NCI-H2081 treated with DMSO at 0.1 percent for 48 hours (cell line): ENCODE measurements around the gene NKD2.
"Not testable (repeated sequence)": the region's sequence is repeated elsewhere in the genome, so short reads cannot be mapped to it uniquely, and the experiment has no call there.

Experiments
- DNase-seq: peaks from one replicate; lab custom pipeline; 2025; lab: John Stamatoyannopoulos, UW

NKD2 gene

GRCh38 chr5:1069720-1070088, 61.1 kb downstream of the NKD2 start:
- DNase-seq, result no peak

- no peak for DNase-seq
These were observed 64.9 kb downstream of the NKD2 start for GRCh38 chr5:1073239-1074102.

DNA sequence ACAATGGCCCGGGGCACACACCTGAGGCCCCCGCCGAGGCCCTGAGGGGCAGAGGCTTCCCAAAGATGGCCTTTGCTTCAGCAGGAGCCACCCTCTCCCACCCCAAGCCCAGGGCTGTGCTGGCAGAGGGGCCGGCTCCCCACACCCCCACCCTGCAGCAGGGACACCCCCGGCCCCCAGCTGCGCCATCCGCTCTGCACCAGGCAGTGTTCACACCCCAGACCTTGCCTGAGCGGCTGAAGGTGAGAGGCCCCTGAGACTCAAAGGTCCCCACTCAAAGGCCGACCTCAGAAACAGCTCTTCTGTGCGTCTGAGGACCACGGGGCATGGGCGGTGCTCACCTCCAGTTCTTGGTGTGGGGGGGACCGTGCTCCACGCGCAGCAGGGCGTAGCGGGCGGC, 65.6 kb downstream of the NKD2 start:
- DNase-seq, result no peak

DNA sequence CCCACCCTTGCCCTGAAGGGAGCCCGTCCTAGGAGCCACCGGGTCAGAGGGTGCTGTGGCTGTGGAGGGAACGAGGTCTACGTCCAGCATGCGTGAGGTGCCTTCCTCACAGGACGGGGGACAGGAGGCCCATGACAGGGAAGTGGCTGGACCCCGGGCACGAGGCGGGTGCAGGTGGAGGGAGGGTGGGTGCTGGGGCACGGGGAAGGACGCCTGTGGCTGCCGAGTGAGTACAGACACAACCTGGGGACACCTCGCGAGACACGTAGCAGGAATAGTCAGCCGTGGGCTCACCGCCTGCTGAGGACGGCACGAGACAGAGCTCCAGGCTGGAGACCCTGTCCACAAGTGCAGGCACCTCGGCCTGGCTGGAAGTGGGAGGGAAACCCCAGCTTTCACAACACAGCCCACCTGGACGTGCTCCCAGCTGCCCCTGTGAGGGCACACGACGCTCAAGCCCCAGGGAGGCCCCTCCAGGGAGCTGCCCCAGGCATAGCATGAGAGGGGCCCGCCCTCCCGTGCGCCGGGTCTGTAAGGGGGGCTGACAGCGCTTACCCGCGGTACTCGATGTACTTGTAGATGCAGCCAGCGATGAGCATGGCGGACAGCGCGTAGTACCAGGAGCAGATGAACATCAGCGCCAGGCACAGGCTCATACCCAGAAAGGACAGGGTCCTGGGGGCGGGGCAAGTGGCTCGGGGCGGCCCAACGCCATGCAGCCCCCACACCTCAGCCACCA, 66.4 kb downstream of the NKD2 start:
- no peak for DNase-seq

DNA sequence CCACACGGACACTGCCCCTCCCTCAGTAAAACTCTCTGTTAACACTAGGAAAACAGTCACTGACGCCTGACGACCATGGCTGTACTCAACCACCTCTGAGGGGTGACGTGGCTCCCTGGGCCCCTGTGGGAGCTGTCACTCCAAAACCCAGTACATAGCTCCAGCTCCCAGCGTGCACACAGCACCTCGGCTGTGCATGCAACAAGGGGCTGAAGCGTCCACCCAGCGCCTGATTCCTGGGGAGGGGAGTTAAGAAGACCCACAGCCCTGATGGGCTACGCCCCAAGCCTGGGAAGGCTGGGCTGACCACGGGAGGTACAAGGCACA, 66.9 kb downstream of the NKD2 start:
- no peak for DNase-seq

GRCh38 chr5:1075931-1076330, 67.3 kb downstream of the NKD2 start:
- no peak for DNase-seq

GRCh38 chr5:1076406-1076805, 67.8 kb downstream of the NKD2 start:
- DNase-seq, result no peak

DNA sequence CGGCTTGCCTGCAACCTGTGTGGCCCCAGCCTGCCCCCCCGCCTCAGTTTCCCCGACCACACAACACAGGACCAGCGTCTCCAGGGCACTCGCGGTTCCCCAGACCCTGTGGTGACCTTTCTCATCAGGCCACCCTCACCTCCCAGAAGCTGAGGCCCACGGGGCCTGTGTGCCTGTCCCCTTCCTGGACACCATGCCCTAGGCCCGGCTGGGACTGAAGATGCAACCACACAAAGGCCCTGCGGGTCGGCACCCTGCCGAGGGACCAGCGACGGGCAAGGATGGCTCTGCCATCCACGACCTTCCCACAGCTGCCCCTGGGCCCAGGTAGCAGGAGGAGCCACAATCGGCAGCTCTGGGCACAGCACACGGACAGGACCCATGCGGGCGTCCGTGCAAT, 68.4 kb downstream of the NKD2 start:
- no peak for DNase-seq

GRCh38 chr5:1077491-1078020, 69.0 kb downstream of the NKD2 start:
- no peak for DNase-seq

DNA sequence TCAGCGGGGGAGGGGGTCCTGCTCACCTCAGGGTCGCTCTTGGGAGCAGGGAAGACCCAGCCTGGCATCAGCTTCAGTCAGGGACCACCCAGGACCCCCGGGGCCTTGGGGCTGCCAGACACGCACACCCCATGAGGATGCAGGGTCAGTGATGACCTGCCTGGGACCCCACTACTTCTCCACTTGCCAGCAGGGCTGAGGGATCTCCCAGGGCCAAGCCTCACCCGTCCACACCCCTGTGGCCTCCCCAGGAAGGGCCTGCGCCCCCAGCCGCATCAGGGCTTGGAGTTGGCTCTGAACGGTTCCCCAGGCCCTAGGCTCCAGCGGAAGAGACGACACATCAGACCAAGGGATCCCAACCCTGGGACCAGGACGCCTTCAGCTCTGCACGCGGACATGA, 69.6 kb downstream of the NKD2 start:
- DNase-seq, result no peak

DNA sequence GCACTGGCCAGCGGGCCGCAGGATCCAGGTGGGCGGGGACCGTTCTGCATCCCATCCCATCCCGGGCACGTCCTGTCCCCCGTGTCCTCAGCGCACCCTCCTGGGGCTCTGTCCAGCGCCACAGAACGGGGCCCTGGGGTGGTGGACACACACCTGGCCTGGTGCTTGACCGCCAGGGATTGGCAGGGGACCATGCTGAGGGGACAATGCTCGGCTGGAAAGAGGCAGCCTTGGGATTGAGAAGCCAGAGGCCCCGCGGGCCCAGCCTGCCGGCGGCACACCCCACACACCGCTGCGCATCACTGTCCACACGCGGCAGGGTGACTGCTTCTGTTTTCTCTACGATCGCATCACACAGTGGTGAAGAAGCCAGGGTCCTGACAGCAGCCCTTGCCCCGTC, 70.2 kb downstream of the NKD2 start:
- no peak for DNase-seq

- DNase-seq, result no peak
These were observed 70.9 kb downstream of the NKD2 start for GRCh38 chr5:1079486-1079885.

DNA sequence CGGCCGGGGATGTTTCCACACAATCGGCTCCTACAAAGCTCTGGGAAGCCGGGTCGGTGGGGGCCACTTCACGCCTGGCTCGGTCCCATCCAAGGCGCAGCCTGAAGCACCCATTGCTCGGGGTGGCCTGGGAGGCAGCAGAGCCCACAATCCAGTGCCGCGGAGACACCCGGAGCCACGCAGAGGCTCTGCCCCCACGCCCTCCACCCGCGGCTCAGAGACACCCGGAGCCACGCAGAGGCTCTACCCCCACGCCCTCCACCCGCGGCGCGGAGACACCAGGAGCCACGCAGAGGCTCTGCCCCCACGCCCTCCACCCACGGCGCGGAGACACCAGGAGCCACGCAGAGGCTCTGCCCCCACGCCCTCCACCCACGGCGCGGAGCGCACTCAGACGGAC, 71.4 kb downstream of the NKD2 start:
- DNase-seq, result no peak

DNA sequence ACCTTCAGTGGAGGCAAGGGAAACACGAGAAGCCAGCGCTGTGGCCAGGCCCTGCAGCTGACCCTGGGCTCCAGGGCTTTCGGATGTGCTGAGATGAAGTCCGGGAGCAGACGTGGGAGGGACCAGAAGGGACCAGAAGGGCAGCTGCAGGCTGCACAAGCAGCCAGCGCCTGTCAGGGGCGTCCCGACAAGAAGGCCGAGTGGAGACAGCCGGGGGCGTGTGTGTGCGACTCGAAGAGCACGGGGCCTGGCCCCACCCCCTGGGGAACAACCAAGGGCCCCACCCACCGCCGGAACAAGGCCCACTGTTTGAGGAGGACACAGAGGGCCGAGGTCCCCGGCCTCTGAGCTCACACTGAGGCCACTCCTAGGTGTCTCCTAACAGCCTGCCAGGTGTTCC, 71.8 kb downstream of the NKD2 start:
- DNase-seq, result no peak

DNA sequence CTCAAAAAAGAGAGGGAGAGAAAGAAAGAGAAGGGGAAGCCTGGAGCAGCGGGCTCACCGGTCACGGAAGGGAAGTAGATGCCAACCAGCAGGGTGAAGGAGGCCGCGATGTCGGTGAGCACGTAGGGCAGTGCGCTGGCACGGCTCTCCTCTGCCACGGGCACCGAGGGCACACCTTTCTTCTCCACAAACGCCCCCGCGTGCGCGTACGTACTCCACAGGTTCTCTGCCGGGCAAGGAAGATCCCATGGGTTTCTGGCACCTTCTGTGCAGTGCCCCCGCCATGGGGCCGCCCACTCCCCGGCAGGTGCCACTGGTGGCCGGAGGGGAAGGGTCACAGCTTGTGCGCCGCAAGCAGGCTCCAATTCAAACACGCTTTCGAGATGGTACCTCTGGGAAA, 72.9 kb downstream of the NKD2 start:
- no peak for DNase-seq

- DNase-seq, result not testable (repeated sequence)
These were observed 74.4 kb downstream of the NKD2 start for GRCh38 chr5:1083026-1083425.

DNA sequence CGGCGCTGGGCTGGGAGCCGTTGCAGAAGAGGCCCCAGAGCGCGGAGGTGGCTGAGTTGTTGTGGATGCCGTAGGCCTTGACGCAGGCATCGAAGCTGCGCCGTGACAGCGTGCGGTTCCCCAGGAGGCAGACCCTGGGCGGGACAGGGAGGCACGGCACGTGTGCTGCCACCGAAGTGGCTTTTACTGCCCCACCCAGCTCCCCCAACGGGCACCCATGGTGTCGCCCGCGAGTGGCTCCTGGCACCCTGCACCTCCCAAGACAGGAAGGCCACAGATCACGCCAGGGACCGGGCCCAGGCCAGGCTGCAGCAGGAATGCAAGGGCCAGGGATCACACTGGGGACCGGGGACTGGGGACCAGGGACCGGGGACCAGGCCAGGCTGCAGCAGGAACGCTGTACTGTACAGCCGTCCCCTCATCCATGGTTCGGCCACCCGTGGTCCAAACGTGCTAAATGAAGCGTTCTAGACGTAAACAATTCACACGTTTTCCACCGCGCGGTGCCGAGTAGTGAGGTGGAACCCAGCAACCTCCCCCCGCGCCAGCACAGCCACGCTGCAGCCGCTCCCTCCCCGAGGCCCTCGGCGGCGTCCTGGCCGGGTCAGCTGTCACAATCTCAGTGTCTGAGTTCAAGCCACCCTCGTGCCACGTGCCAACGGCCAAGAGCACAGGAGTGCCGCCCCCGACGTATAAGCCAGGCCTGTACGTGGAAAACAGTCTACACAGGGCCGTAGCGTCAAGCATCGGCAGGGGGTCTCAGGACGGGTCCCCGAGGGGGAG, 75.4 kb downstream of the NKD2 start:
- DNase-seq, result no peak

DNA sequence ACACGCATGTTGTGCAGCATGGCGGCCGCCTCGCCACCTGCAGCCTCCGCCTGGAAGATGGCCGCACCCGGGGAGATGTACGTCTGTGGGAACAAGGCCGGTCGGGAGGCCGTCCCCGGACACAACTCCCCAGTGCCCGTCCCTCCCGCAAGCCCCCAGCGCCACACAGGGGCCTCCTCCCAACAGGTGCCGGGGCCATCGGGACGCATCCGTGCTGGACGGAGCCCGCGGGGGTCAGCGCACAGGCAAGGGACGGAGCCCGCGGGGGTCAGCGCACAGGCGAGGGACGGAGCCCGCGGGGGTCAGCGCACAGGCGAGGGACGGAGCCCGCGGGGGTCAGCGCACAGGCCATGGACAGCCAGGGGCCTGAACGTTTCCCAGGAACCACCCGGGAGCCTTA, 76.8 kb downstream of the NKD2 start:
- DNase-seq, result no peak

DNA sequence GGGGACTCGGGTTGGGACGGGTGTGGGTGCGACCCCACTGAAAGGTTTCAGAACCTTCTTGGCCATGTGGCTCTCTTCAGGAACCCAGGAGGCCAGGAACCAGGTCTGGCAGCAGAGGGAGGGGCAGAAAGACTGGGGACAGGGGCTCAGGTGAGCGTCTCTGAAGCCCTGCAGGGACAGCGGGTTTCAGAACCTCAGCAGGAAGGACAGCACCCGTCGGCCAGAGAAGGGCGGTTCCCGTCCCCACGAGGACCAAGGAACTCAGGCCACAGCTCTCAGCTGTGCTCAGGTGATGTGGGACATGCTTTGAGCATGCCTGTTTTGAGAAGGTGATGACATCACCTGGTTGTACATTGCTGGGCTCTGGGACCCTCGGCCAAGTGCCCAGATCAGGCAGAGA, 77.5 kb downstream of the NKD2 start:
- DNase-seq, result no peak

DNA sequence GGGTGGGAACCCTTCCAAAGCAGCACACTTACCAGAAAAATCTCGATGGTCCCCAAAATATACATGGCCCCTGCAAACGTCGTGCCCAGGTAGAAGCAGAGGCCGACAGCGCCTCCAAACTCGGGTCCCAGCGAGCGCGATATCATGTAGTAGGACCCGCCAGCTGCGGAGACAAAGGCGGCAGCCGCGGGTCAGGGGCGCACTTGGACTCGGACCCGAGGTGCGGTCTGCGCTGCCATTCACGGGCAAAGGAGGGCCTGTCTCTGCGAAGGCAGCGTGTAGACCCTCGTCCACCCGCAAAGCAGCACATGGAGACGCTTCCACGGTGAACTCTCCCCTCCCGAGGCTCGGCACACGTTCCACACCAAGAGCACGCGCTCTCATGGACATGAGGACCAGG, 78.3 kb downstream of the NKD2 start:
- no peak for DNase-seq

DNA sequence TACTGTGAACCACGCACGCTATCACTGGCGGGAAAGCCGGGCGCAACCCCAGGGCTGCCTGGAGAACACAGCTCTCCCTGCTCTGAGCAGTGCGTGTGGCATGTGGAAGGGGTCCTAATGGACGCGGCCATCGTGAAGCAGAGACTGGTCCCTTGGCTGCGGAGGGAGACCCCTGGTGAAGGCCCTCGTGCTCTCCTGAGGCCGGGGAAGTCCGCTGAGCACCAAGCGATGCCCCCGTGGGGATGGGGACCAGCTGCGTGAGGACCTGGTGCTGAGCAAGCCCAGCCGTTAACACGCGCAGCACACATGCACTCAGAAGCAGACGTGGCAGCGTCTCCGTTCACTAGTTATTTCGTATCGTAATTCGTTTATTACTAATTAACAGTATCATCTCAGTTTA, 78.8 kb downstream of the NKD2 start:
- DNase-seq, result no peak

DNA sequence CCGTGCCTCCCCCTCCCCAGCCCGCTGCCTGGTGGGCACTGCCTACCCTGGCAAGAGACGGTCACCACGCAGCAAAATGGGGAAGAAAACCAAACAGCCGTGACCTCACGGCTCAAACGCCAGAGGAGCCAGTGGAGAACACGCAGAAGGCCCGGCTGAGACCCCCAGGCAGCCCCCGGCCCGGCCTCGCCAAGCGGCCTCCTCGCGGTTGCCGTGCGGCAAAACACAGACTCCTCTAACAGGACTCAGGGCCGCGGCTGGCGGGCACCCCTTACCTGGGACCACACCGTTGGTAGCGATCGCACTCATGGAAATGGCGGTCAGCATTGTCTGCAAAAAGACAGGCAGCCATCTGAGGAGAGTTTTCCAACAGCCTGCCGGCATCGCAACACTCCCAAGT, 79.4 kb downstream of the NKD2 start:
- no peak for DNase-seq
